ENCODE data around the gene SPATA2. TPM values are rescaled to one million over a fixed set of nuclear protein-coding genes. Genes with fewer than 3 reads are reported as not detected.

Gene SPATA2
- total RNA-seq, 1 donor from 2014 or later = 9.7 TPM

- Mint-ChIP-seq H3K9me3 (ENCODE audit: unreplicated experiment) (no peaks in the 10 kb centered on the region), H3K4me1 (ENCODE audit: low read depth, unreplicated experiment) (peaks cover 3% of the 10 kb centered on the region), H3K36me3 (ENCODE audit: unreplicated experiment) (peaks cover 5% of the 10 kb centered on the region), H3K4me3 (ENCODE audit: unreplicated experiment) (no peak overlapping the region), H3K27ac (ENCODE audit: unreplicated experiment) (no peak overlapping the region), H3K27me3 (ENCODE audit: unreplicated experiment) (peaks cover 3% of the 10 kb centered on the region)
- no peak for TF ChIP-seq CTCF (IDR thresholded peaks at IDR 0.05; ENCODE audit: partially characterized antibody, unreplicated experiment)
- DNase-seq = no peak
Observed at GRCh38 chr20:49907405-49908257, 7.7 kb downstream of the SPATA2 start.

- H3K36me3 Mint-ChIP-seq (ENCODE audit: unreplicated experiment) = peaks cover 5% of the 10 kb centered on the region
- no peak for TF ChIP-seq CTCF (IDR thresholded peaks at IDR 0.05; ENCODE audit: partially characterized antibody, unreplicated experiment)
- H3K4me1 Mint-ChIP-seq (ENCODE audit: low read depth, unreplicated experiment) = peaks cover 3% of the 10 kb centered on the region
- H3K27me3 Mint-ChIP-seq (ENCODE audit: unreplicated experiment) = peaks cover 3% of the 10 kb centered on the region
- no peak overlapping the region for H3K27ac Mint-ChIP-seq (ENCODE audit: unreplicated experiment)
- DNase-seq = no peak
- H3K4me3 Mint-ChIP-seq (ENCODE audit: unreplicated experiment) = no peak overlapping the region
- no peaks in the 10 kb centered on the region for H3K9me3 Mint-ChIP-seq (ENCODE audit: unreplicated experiment)
Observed at GRCh38 chr20:49906615-49907154, 8.6 kb downstream of the SPATA2 start.

GRCh38 chr20:49906101-49906604 is 9.2 kb downstream of the SPATA2 start:
- DNase-seq = no peak
- peaks cover 3% of the 10 kb centered on the region for H3K27me3 Mint-ChIP-seq (ENCODE audit: unreplicated experiment)
- TF ChIP-seq CTCF (IDR thresholded peaks at IDR 0.05; ENCODE audit: partially characterized antibody, unreplicated experiment) = no peak

GRCh38 chr20:49905415-49906091 is 9.8 kb downstream of the SPATA2 start:
- no peak overlapping the region for H3K27ac Mint-ChIP-seq (ENCODE audit: unreplicated experiment)
- H3K9me3 Mint-ChIP-seq (ENCODE audit: unreplicated experiment) = peaks cover 2% of the 10 kb centered on the region
- H3K4me1 Mint-ChIP-seq (ENCODE audit: low read depth, unreplicated experiment) = peaks cover 3% of the 10 kb centered on the region
- peaks cover 5% of the 10 kb centered on the region for H3K36me3 Mint-ChIP-seq (ENCODE audit: unreplicated experiment)
- no peak for TF ChIP-seq CTCF (IDR thresholded peaks at IDR 0.05; ENCODE audit: partially characterized antibody, unreplicated experiment)
- DNase-seq = no peak
- no peak overlapping the region for H3K4me3 Mint-ChIP-seq (ENCODE audit: unreplicated experiment)
- peaks cover 2% of the 10 kb centered on the region for H3K27me3 Mint-ChIP-seq (ENCODE audit: unreplicated experiment)

More at GRCh38 chr20:49906101-49906604, 9.2 kb downstream of the SPATA2 start:
- peaks cover 5% of the 10 kb centered on the region for H3K36me3 Mint-ChIP-seq (ENCODE audit: unreplicated experiment)
- H3K4me1 Mint-ChIP-seq (ENCODE audit: low read depth, unreplicated experiment) = peaks cover 3% of the 10 kb centered on the region
- no peaks in the 10 kb centered on the region for H3K9me3 Mint-ChIP-seq (ENCODE audit: unreplicated experiment)
- H3K27ac Mint-ChIP-seq (ENCODE audit: unreplicated experiment) = no peak overlapping the region
- H3K4me3 Mint-ChIP-seq (ENCODE audit: unreplicated experiment) = no peak overlapping the region
